IPS DF 19.7 (cell line): ENCODE measurements around the gene PARP6.
"Not testable (repeated sequence)": the region's sequence is repeated elsewhere in the genome, so short reads cannot be mapped to it uniquely, and the experiment has no call there.

Experiments
- DNase-seq: peaks from one replicate; pipeline ENCODE4 v3.0.0-alpha.2; 2013; ENCODE audit warnings: low read depth, low spot score

PARP6 gene

GRCh38 chr15:72281713-72282112 lies 9.4 kb upstream of the PARP6 start:
- no peak for DNase-seq

GRCh38 chr15:72280751-72281150 lies 8.4 kb upstream of the PARP6 start:
- no peak for DNase-seq

GRCh38 chr15:72278737-72279136 lies 6.4 kb upstream of the PARP6 start:
- DNase-seq = no peak

GRCh38 chr15:72276326-72276700 lies 4.0 kb upstream of the PARP6 start:
- DNase-seq = no peak

GRCh38 chr15:72275635-72276325 lies 3.4 kb upstream of the PARP6 start:
- DNase-seq = not testable (repeated sequence)

- no peak for DNase-seq
Observed at GRCh38 chr15:72272997-72273352, 621 bp upstream of the PARP6 start.

- DNase-seq = no peak
Observed at GRCh38 chr15:72271895-72272212, 500 bp downstream of the PARP6 start.

GRCh38 chr15:72271221-72271620 lies 1.1 kb downstream of the PARP6 start:
- no peak for DNase-seq

- DNase-seq = no peak
Observed at GRCh38 chr15:72269739-72270138, 2.6 kb downstream of the PARP6 start.

- DNase-seq = no peak
Observed at GRCh38 chr15:72265031-72265430, 7.3 kb downstream of the PARP6 start.

GRCh38 chr15:72252663-72253299 lies 19.6 kb downstream of the PARP6 start:
- DNase-seq = no peak

- no peak for DNase-seq
Observed at GRCh38 chr15:72249142-72249810, 23.1 kb downstream of the PARP6 start.

- DNase-seq = no peak
Observed at GRCh38 chr15:72248514-72248913, 23.8 kb downstream of the PARP6 start.

GRCh38 chr15:72242775-72243370 lies 29.5 kb downstream of the PARP6 start:
- peak; percentile 25 for DNase-seq

- DNase-seq = no peak
Observed at GRCh38 chr15:72239652-72240051, 32.7 kb downstream of the PARP6 start.

GRCh38 chr15:72238586-72238985 lies 33.8 kb downstream of the PARP6 start:
- no peak for DNase-seq

GRCh38 chr15:72237853-72238224 lies 34.5 kb downstream of the PARP6 start:
- DNase-seq = no peak

GRCh38 chr15:72237029-72237852 lies 35.1 kb downstream of the PARP6 start:
- DNase-seq = peak; percentile 38

- no peak for DNase-seq
Observed at GRCh38 chr15:72236381-72237003, 35.9 kb downstream of the PARP6 start.

- no peak for DNase-seq
Observed at GRCh38 chr15:72235298-72235697, 37.1 kb downstream of the PARP6 start.

GRCh38 chr15:72233769-72234168 lies 38.6 kb downstream of the PARP6 start:
- DNase-seq = no peak
